NB4 (cell line): ENCODE data around the gene MUC12.

Source experiments
- DNase-seq: peaks from one replicate; pipeline ENCODE4 v3.0.0; 2010; ENCODE audit warnings: low read depth
- H3K4me3 ChIP-seq: one replicate; pipeline ENCODE4 v1.5.1; 2011; ENCODE audit warnings: mild to moderate bottlenecking, low read depth, low read length, moderate library complexity
- CTCF ChIP-seq: IDR thresholded peaks from one replicate; pipeline ENCODE4 v1.5.1; 2012; ENCODE audit warnings: low read depth, low read length
- MAX ChIP-seq: IDR thresholded peaks from 2 replicates; pipeline ENCODE4 v1.6.1; 2011; ENCODE audit warnings: low read depth, low read length
- MYC ChIP-seq: IDR thresholded peaks from 2 replicates; pipeline ENCODE4 v1.6.1; 2011; ENCODE audit warnings: low read depth, low read length
- POLR2A ChIP-seq: IDR thresholded peaks from 2 replicates; pipeline ENCODE4 v1.6.1; 2011; ENCODE audit warnings: mild to moderate bottlenecking; ENCODE audit not compliant: insufficient read length; ENCODE audit errors: extremely low read depth

MUC12 gene

GRCh38 chr7:100965045-100965722 lies 4.2 kb upstream of the MUC12 start:
- no peak overlapping the region for H3K4me3 ChIP-seq
- no peak for TF ChIP-seq MYC
- no peak for TF ChIP-seq POLR2A
- TF ChIP-seq MAX = no peak
- TF ChIP-seq CTCF = no peak
- peak; percentile 6 for DNase-seq

GRCh38 chr7:100965723-100966541 lies 3.4 kb upstream of the MUC12 start:
- TF ChIP-seq MAX (peak; percentile 78), MYC (peak; percentile 82), POLR2A (no peak), CTCF (peak; percentile 99)
- H3K4me3 ChIP-seq = no peak overlapping the region
- peak; percentile 83 for DNase-seq

GRCh38 chr7:100966542-100967291 lies 2.6 kb upstream of the MUC12 start:
- DNase-seq = no peak
- no peak overlapping the region for H3K4me3 ChIP-seq
- TF ChIP-seq MAX (no peak), POLR2A (no peak), MYC (no peak), CTCF (no peak)

- no peak overlapping the region for H3K4me3 ChIP-seq
- DNase-seq = peak; percentile 43
- TF ChIP-seq POLR2A = no peak
- no peak for TF ChIP-seq MYC
- TF ChIP-seq CTCF = no peak
- no peak for TF ChIP-seq MAX
These were observed 2.0 kb upstream of the MUC12 start for GRCh38 chr7:100967292-100967863.

DNA sequence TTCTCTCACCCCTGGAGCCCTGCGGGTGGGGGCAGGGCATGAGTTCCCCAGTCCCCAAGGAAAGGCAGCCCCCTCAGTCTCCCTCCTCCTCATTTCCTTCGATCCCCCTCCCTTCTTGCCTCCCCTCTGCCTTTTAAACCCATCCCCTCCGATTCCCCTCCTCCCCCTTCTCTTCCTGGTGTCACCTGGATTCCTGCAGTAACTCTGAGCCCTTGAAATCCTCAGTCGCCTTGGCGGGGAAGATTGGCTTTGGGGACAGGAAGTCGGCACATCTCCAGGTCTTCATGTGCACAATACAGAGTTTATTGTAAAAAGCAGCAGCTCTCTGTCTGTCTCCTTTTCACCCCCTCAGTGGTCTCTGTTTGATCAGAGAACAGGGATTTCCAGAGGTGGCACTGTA lies 1.3 kb upstream of the MUC12 start:
- DNase-seq = no peak
- no peak overlapping the region for H3K4me3 ChIP-seq
- TF ChIP-seq MYC = no peak
- no peak for TF ChIP-seq POLR2A
- TF ChIP-seq MAX = no peak
